PFSK-1 (cell line): ENCODE results near the gene ZBTB38.

Source experiments
- FOXP2 ChIP-seq: optimal IDR thresholded peaks from 2 replicates; pipeline ENCODE3; 2011; ENCODE audit warnings: borderline replicate concordance, control low read depth, inconsistent platforms; ENCODE audit not compliant: insufficient read depth; ENCODE audit errors: extremely low read length, extremely low read depth
- POLR2AphosphoS5 ChIP-seq: IDR thresholded peaks from 2 replicates; pipeline ENCODE4 v1.6.1; 2012; ENCODE audit warnings: low read depth, mild to moderate bottlenecking, control low read depth, low read length, moderate library complexity
- SIN3A ChIP-seq: IDR thresholded peaks from 2 replicates; pipeline ENCODE4 v1.6.1; 2012; ENCODE audit warnings: mild to moderate bottlenecking, low read length, moderate library complexity, borderline replicate concordance; ENCODE audit not compliant: insufficient read depth
- TAF1 ChIP-seq: IDR thresholded peaks from 2 replicates; pipeline ENCODE4 v1.6.1; 2012; ENCODE audit warnings: low read length, control low read depth, borderline replicate concordance; ENCODE audit not compliant: insufficient read depth
- TF ChIP-seq, protein P1 (sequence below), 2 experiments: IDR thresholded peaks; 2 replicates each; pipeline versions ENCODE4 v1.6.1 to v1.8.0; 2011 to 2012; ENCODE audit warnings: low read depth in 2 of 2, low read length in 2 of 2, control low read depth in 1 of 2, inconsistent platforms in 1 of 2, mild to moderate bottlenecking in 1 of 2, moderate library complexity in 1 of 2; ENCODE audit not compliant: insufficient read depth in 1 of 2

Gene ZBTB38

DNA sequence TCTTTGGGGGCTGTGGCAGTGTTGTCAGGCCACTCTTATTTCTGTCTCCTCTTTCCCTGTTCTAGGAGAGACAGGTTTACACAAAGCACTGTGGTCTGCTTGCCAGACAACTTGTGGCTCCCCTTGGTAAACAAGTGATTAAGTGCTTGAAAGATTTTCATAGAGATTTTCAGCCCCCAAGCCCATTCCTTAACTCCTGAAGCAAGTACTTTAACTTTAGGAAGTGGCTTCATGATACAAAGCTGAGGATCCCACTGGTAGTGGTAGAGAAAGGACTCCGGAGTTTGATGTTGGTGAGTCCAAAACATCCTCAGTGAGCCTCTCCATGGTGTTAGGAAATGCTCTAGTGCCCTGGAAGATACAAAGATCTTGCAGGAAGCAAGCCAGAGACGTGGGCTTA lies 12.0 kb downstream of the ZBTB38 start:
- TF ChIP-seq FOXP2 = no peak
- no peak for TF ChIP-seq TAF1
- TF ChIP-seq, protein P1, sequence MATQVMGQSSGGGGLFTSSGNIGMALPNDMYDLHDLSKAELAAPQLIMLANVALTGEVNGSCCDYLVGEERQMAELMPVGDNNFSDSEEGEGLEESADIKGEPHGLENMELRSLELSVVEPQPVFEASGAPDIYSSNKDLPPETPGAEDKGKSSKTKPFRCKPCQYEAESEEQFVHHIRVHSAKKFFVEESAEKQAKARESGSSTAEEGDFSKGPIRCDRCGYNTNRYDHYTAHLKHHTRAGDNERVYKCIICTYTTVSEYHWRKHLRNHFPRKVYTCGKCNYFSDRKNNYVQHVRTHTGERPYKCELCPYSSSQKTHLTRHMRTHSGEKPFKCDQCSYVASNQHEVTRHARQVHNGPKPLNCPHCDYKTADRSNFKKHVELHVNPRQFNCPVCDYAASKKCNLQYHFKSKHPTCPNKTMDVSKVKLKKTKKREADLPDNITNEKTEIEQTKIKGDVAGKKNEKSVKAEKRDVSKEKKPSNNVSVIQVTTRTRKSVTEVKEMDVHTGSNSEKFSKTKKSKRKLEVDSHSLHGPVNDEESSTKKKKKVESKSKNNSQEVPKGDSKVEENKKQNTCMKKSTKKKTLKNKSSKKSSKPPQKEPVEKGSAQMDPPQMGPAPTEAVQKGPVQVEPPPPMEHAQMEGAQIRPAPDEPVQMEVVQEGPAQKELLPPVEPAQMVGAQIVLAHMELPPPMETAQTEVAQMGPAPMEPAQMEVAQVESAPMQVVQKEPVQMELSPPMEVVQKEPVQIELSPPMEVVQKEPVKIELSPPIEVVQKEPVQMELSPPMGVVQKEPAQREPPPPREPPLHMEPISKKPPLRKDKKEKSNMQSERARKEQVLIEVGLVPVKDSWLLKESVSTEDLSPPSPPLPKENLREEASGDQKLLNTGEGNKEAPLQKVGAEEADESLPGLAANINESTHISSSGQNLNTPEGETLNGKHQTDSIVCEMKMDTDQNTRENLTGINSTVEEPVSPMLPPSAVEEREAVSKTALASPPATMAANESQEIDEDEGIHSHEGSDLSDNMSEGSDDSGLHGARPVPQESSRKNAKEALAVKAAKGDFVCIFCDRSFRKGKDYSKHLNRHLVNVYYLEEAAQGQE (IDR thresholded peaks at IDR 0.05; ENCODE audit: insufficient read depth in 1 of 2, low read depth in 2 of 2, low read length in 2 of 2) = no peak
- TF ChIP-seq SIN3A = no peak
- TF ChIP-seq POLR2AphosphoS5 = no peak

- TF ChIP-seq SIN3A (no peak), POLR2AphosphoS5 (no peak), TAF1 (no peak), FOXP2 (no peak)
- TF ChIP-seq, protein P1 (IDR thresholded peaks at IDR 0.05; ENCODE audit: insufficient read depth in 1 of 2, low read depth in 2 of 2, low read length in 2 of 2) = no peak
Measured at GRCh38 chr3:141380987-141381386, 12.7 kb downstream of the ZBTB38 start.

- TF ChIP-seq TAF1 = no peak
- TF ChIP-seq FOXP2 = no peak
- TF ChIP-seq, protein P1 (IDR thresholded peaks at IDR 0.05; ENCODE audit: insufficient read depth in 1 of 2, low read depth in 2 of 2, low read length in 2 of 2) = no peak
- no peak for TF ChIP-seq POLR2AphosphoS5
- no peak for TF ChIP-seq SIN3A
Measured at GRCh38 chr3:141382571-141382970, 14.3 kb downstream of the ZBTB38 start.

- TF ChIP-seq, protein P1 (IDR thresholded peaks at IDR 0.05; ENCODE audit: insufficient read depth in 1 of 2, low read depth in 2 of 2, low read length in 2 of 2) = no peak
- no peak for TF ChIP-seq TAF1
- TF ChIP-seq SIN3A = no peak
- no peak for TF ChIP-seq FOXP2
- no peak for TF ChIP-seq POLR2AphosphoS5
Measured at GRCh38 chr3:141383555-141384129, 15.3 kb downstream of the ZBTB38 start.

DNA sequence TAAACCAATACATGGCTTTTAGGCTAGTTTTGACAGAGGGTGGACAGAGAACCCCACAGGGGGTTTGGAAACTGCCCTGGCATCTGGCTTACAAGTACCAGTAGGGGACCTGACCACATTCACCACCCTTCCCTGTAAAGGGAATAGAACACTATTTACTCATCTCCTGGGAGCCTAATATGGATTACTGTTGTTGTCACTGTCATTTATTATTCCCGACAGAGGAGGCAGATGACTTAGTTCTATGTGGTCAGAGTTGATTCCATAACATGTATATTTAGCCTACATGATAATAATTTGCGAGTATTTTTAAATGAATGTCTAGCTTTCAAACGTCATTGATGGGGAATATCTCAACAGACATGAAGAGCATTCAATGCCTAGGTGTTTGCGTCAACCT lies 15.9 kb downstream of the ZBTB38 start:
- TF ChIP-seq TAF1 = no peak
- TF ChIP-seq, protein P1 (IDR thresholded peaks at IDR 0.05; ENCODE audit: insufficient read depth in 1 of 2, low read depth in 2 of 2, low read length in 2 of 2) = no peak
- TF ChIP-seq POLR2AphosphoS5 = no peak
- TF ChIP-seq FOXP2 = no peak
- TF ChIP-seq SIN3A = no peak
